HG03354 (cell line): ENCODE data around the gene ROMO1.

ENCODE experiments used
- ATAC-seq: cut with Tn5 transposase; IDR thresholded peaks from one replicate; pipeline ENCODE4 v1.9.1; 2021; ENCODE audit warnings: mild to moderate bottlenecking; ENCODE audit not compliant: unreplicated experiment, poor library complexity, severe bottlenecking

ROMO1 gene

GRCh38 chr20:35724321-35725230 lies 25.4 kb downstream of the ROMO1 start:
- no peak for ATAC-seq

GRCh38 chr20:35726842-35727711 lies 27.9 kb downstream of the ROMO1 start:
- no peak for ATAC-seq

GRCh38 chr20:35729283-35729807 lies 30.1 kb downstream of the ROMO1 start:
- ATAC-seq = no peak

GRCh38 chr20:35729836-35730582 lies 30.8 kb downstream of the ROMO1 start:
- ATAC-seq = no peak

GRCh38 chr20:35730583-35731468 lies 31.6 kb downstream of the ROMO1 start:
- no peak for ATAC-seq

- no peak for ATAC-seq
Measured at GRCh38 chr20:35731469-35731788, 32.2 kb downstream of the ROMO1 start.

- ATAC-seq = no peak
Measured at GRCh38 chr20:35731862-35732643, 32.8 kb downstream of the ROMO1 start.

GRCh38 chr20:35732644-35732982 lies 33.4 kb downstream of the ROMO1 start:
- no peak for ATAC-seq

GRCh38 chr20:35734374-35734773 lies 35.2 kb downstream of the ROMO1 start:
- ATAC-seq = no peak

GRCh38 chr20:35734777-35735649 lies 35.8 kb downstream of the ROMO1 start:
- ATAC-seq = no peak

- no peak for ATAC-seq
Measured at GRCh38 chr20:35735826-35736470, 36.7 kb downstream of the ROMO1 start.

- ATAC-seq = no peak
Measured at GRCh38 chr20:35737865-35738333, 38.7 kb downstream of the ROMO1 start.

GRCh38 chr20:35738410-35739179 lies 39.4 kb downstream of the ROMO1 start:
- ATAC-seq = no peak

- no peak for ATAC-seq
Measured at GRCh38 chr20:35739294-35740163, 40.3 kb downstream of the ROMO1 start.
